OCI-LY1 (cell line): Measurements from ENCODE around the gene CLDN20.

ENCODE experiments used
- CTCF ChIP-seq: fragments of 200-600 bp; sonication (generic), shearing (Covaris generic); IDR thresholded peaks from 2 replicates; pipeline ENCODE4 v1.5.1; 2017; ENCODE audit warnings: mild to moderate bottlenecking, antibody characterized with exemption, low read length, moderate library complexity, mixed read lengths
- EZH2 ChIP-seq: fragments of 200-600 bp; sonication (generic), shearing (Covaris generic); IDR thresholded peaks from 2 replicates; pipeline ENCODE4 v1.8.0; 2017; ENCODE audit warnings: borderline replicate concordance, mixed run types, mild to moderate bottlenecking, antibody characterized with exemption, low read length, moderate library complexity, mixed read lengths

- no peak for TF ChIP-seq CTCF
- no peak for TF ChIP-seq EZH2
These were observed 14.7 kb downstream of the CLDN20 start for GRCh38 chr6:155278319-155279049.
